H1 (cell line): ENCODE results near the gene PTGES. TPM values are rescaled to one million over a fixed set of nuclear protein-coding genes. Genes with fewer than 3 reads are reported as not detected.

Experiments used
- CTCF ChIA-PET: fragments of 300-600 bp; sonication (Branson Sonifier 250); formaldehyde crosslinking; loops from one replicate; lab custom pipeline; 2021; ENCODE audit not compliant: partially characterized antibody; lab: Charles Lee
- POLR2A ChIA-PET: fragments of 300-600 bp; sonication (Branson Sonifier 250); formaldehyde crosslinking; loops from one replicate; lab custom pipeline; 2021; ENCODE audit warnings: inconsistent platforms; ENCODE audit not compliant: partially characterized antibody; lab: Charles Lee
- DNase-seq, 2 experiments: peaks; one replicate each; pipeline versions ENCODE4 v3.0.0 to v3.0.0-alpha.2; 2010 to 2022; ENCODE audit warnings: low spot score in 2 of 2, low read depth in 1 of 2, mixed read lengths in 1 of 2
- FAIRE-seq: peaks from 2 replicates; lab custom pipeline; 2011; peaks lifted over from hg19 to GRCh38; lab: Jason Lieb, UNC
- H2AFZ ChIP-seq: 2 replicates; pipeline ENCODE4 v1.8.1; 2012; ENCODE audit warnings: low read length, inconsistent platforms
- H2AK5ac ChIP-seq: 2 replicates; pipeline ENCODE4 v1.6.1; 2013; ENCODE audit warnings: low read depth, low read length
- H2BK120ac ChIP-seq: replicated peaks from 2 replicates; pipeline ENCODE3; 2013; ENCODE audit warnings: low read depth, low read length, inconsistent platforms
- H2BK12ac ChIP-seq: 2 replicates; pipeline ENCODE4 v1.6.1; 2013; ENCODE audit warnings: low read depth, low read length
- H2BK15ac ChIP-seq: 2 replicates; pipeline ENCODE4 v1.6.1; 2013; ENCODE audit warnings: low read length
- H2BK20ac ChIP-seq: 2 replicates; pipeline ENCODE4 v1.6.1; 2013; ENCODE audit warnings: low read length
- H2BK5ac ChIP-seq: 2 replicates; pipeline ENCODE4 v1.6.1; 2013; ENCODE audit warnings: low read depth, low read length
- H3K14ac ChIP-seq: 2 replicates; pipeline ENCODE4 v1.6.1; 2013; ENCODE audit warnings: inconsistent platforms; ENCODE audit not compliant: insufficient read length
- H3K18ac ChIP-seq: 2 replicates; pipeline ENCODE4 v1.6.1; 2013; ENCODE audit warnings: low read length; ENCODE audit errors: extremely low read depth
- H3K23ac ChIP-seq: 2 replicates; pipeline ENCODE4 v1.6.1; 2013; ENCODE audit warnings: inconsistent platforms; ENCODE audit not compliant: insufficient read length
- H3K23me2 ChIP-seq: 2 replicates; pipeline ENCODE4 v1.6.1; 2013; ENCODE audit warnings: low read depth, low read length
- H3K27ac ChIP-seq: 2 replicates; pipeline ENCODE4 v1.6.1; 2011; ENCODE audit warnings: low read depth, low read length, inconsistent platforms
- H3K27me3 ChIP-seq, 4 experiments: replicated peaks in 1 of 4; 1 replicate in 1 of 4; 2 replicates in 3 of 4; pipeline versions ENCODE4 v1.6.1 to v1.8.1; 2011 to 2013; ENCODE audit warnings: low read length in 3 of 4, mild to moderate bottlenecking in 3 of 4, inconsistent platforms in 2 of 4, mixed read lengths in 2 of 4, moderate library complexity in 1 of 4; ENCODE audit not compliant: control insufficient read depth in 3 of 4, insufficient read depth in 3 of 4; ENCODE audit errors: extremely low read depth in 1 of 4
- H3K36me3 ChIP-seq, 4 experiments: 2 replicates each; pipeline versions ENCODE4 v1.6.1 to v1.8.1; 2011 to 2013; ENCODE audit warnings: mild to moderate bottlenecking in 4 of 4, low read length in 3 of 4, moderate library complexity in 2 of 4, control low read depth in 1 of 4, inconsistent platforms in 1 of 4; ENCODE audit not compliant: insufficient read depth in 4 of 4, control insufficient read depth in 2 of 4
- H3K4ac ChIP-seq: replicated peaks from 2 replicates; pipeline ENCODE3; 2013; ENCODE audit warnings: low read length, low read depth, mixed read lengths, inconsistent platforms; ENCODE audit not compliant: insufficient read length
- H3K4me1 ChIP-seq, 4 experiments: replicated peaks in 1 of 4; 1 replicate in 1 of 4; 2 replicates in 3 of 4; pipeline versions ENCODE4 v1.6.1 to v1.8.1; 2011 to 2013; ENCODE audit warnings: low read length in 3 of 4, inconsistent platforms in 2 of 4, mixed read lengths in 1 of 4; ENCODE audit not compliant: insufficient read depth in 4 of 4, control insufficient read depth in 3 of 4
- H3K4me2 ChIP-seq, 2 experiments: 2 replicates each; pipeline versions ENCODE4 v1.6.1 to v1.8.1; 2011 to 2013; ENCODE audit warnings: low read depth in 2 of 2, low read length in 2 of 2, control low read depth in 1 of 2, inconsistent platforms in 1 of 2, mild to moderate bottlenecking in 1 of 2; ENCODE audit not compliant: insufficient read depth in 1 of 2
- H3K4me3 ChIP-seq, 4 experiments: fragments of 200-600, 300-600 bp in 1 of 4; sonication (generic), shearing (Covaris generic), sonication (Bioruptor Twin) in 1 of 4; 2 replicates each; pipeline versions ENCODE4 v1.5.1 to v1.8.1; 2011 to 2016; ENCODE audit warnings: low read length in 4 of 4, low read depth in 3 of 4, control low read depth in 2 of 4, inconsistent platforms in 2 of 4, mild to moderate bottlenecking in 2 of 4, mixed read lengths in 1 of 4, moderate library complexity in 1 of 4; ENCODE audit not compliant: insufficient read depth in 2 of 4; ENCODE audit errors: extremely low read depth in 1 of 4
- H3K56ac ChIP-seq: replicated peaks from 2 replicates; pipeline ENCODE3; 2013; ENCODE audit warnings: low read depth, mild to moderate bottlenecking, mixed read lengths, low read length, inconsistent platforms; ENCODE audit not compliant: insufficient read length
- H3K79me1 ChIP-seq: 2 replicates; pipeline ENCODE4 v1.6.1; 2013; ENCODE audit warnings: low read depth, low read length, control low read depth
- H3K79me2 ChIP-seq, 2 experiments: 2 replicates each; pipeline versions ENCODE4 v1.6.1 to v1.8.1; 2012 to 2013; ENCODE audit warnings: low read length in 2 of 2, mild to moderate bottlenecking in 2 of 2, inconsistent platforms in 1 of 2; ENCODE audit not compliant: insufficient read depth in 2 of 2, control insufficient read depth in 1 of 2
- H3K9ac ChIP-seq, 4 experiments: replicated peaks in 1 of 4; 1 replicate in 1 of 4; 2 replicates in 3 of 4; pipeline versions ENCODE4 v1.6.1 to v1.8.1; 2011 to 2013; ENCODE audit warnings: low read depth in 3 of 4, low read length in 3 of 4, control low read depth in 2 of 4, mild to moderate bottlenecking in 2 of 4, moderate library complexity in 2 of 4, inconsistent platforms in 1 of 4; ENCODE audit errors: extremely low read depth in 1 of 4
- H3K9me3 ChIP-seq, 2 experiments: 2 replicates each; pipeline versions ENCODE4 v1.6.1 to v1.8.1; 2012 to 2013; ENCODE audit warnings: mild to moderate bottlenecking in 2 of 2, moderate library complexity in 2 of 2, control low read depth in 1 of 2, inconsistent platforms in 1 of 2, low read depth in 1 of 2, low read length in 1 of 2, mixed read lengths in 1 of 2; ENCODE audit not compliant: insufficient read depth in 2 of 2
- H4K20me1 ChIP-seq, 2 experiments: replicated peaks in 1 of 2; 2 replicates each; pipeline versions ENCODE3 to v1.8.1; 2011 to 2013; ENCODE audit warnings: inconsistent platforms in 2 of 2, low read length in 2 of 2, mild to moderate bottlenecking in 1 of 2; ENCODE audit not compliant: insufficient read depth in 2 of 2, control insufficient read depth in 1 of 2
- H4K5ac ChIP-seq: 2 replicates; pipeline ENCODE4 v1.6.1; 2013; ENCODE audit warnings: low read length, low read depth, mixed read lengths, inconsistent platforms; ENCODE audit not compliant: insufficient read length
- H4K8ac ChIP-seq: 2 replicates; pipeline ENCODE4 v1.8.0; 2013; ENCODE audit warnings: mild to moderate bottlenecking, moderate library complexity, low read length, inconsistent platforms; ENCODE audit not compliant: insufficient read depth; ENCODE audit errors: extremely low read depth
- H4K91ac ChIP-seq: replicated peaks from 2 replicates; pipeline ENCODE3; 2013; ENCODE audit warnings: low read length, mixed read lengths, inconsistent platforms; ENCODE audit not compliant: insufficient read length
- CBX5 ChIP-seq: fragments of 300-800, 300-1000 bp; sonication (generic); IDR thresholded peaks from 2 replicates; pipeline ENCODE4 v1.7.1; 2016; ENCODE audit warnings: antibody characterized with exemption, low read length, low read depth
- CHD1 ChIP-seq: IDR thresholded peaks from 2 replicates; pipeline ENCODE4 v1.6.1; 2012; ENCODE audit warnings: low read depth, low read length, improper control_type of control experiment
- CHD2 ChIP-seq: IDR thresholded peaks from 2 replicates; pipeline ENCODE4 v1.6.1; 2012; ENCODE audit warnings: low read length, improper control_type of control experiment
- CREB1 ChIP-seq: IDR thresholded peaks from 2 replicates; pipeline ENCODE4 v1.6.1; 2012; ENCODE audit warnings: inconsistent platforms
- GABPA ChIP-seq: IDR thresholded peaks from 2 replicates; pipeline ENCODE4 v1.6.1; 2011; ENCODE audit warnings: mild to moderate bottlenecking, low read length, moderate library complexity, borderline replicate concordance; ENCODE audit not compliant: insufficient read depth
- RXRA ChIP-seq: IDR thresholded peaks from 2 replicates; pipeline ENCODE4 v1.6.1; 2011; ENCODE audit warnings: low read depth, mild to moderate bottlenecking, low read length, moderate library complexity; ENCODE audit not compliant: insufficient read depth
- SAP30 ChIP-seq: fragments of 300-600 bp; sonication (generic); IDR thresholded peaks from 2 replicates; pipeline ENCODE4 v1.7.1; 2012; ENCODE audit warnings: low read length, moderate library complexity, mild to moderate bottlenecking, inconsistent platforms; ENCODE audit not compliant: insufficient read depth, insufficient replicate concordance
- SP1 ChIP-seq: IDR thresholded peaks from 2 replicates; pipeline ENCODE4 v1.6.1; 2011; ENCODE audit warnings: low read depth, low read length
- SP2 ChIP-seq: IDR thresholded peaks from 2 replicates; pipeline ENCODE4 v1.6.1; 2012; ENCODE audit warnings: mild to moderate bottlenecking, low read length, inconsistent platforms
- SP4 ChIP-seq: IDR thresholded peaks from 2 replicates; pipeline ENCODE4 v1.6.1; 2012; ENCODE audit warnings: low read length, inconsistent platforms
- TBP ChIP-seq: IDR thresholded peaks from 2 replicates; pipeline ENCODE4 v1.6.1; 2011; ENCODE audit warnings: low read depth, low read length, improper control_type of control experiment
- YY1 ChIP-seq: IDR thresholded peaks from 2 replicates; pipeline ENCODE4 v1.6.1; 2011; ENCODE audit warnings: low read depth, mild to moderate bottlenecking, low read length
- WGBS, 2 experiments: shearing (Covaris generic) in 1 of 2; methylation state at CpG; one replicate each; pipeline versions ENCODE4 v1.1.6 to v1.1.7; 2013 to 2015; ENCODE audit warnings: low lambda C conversion rate in 2 of 2, mixed read lengths in 2 of 2, inconsistent platforms in 1 of 2, low coverage in 1 of 2, missing lambda C conversion rate in 1 of 2; ENCODE audit not compliant: insufficient replicate concordance in 2 of 2, insufficient coverage in 1 of 2, insufficient read length in 1 of 2; ENCODE audit errors: extremely low coverage in 1 of 2, missing lambda C conversion rate in 1 of 2; 5-methylcytosine and 5-hydroxymethylcytosine counted together
- polyA plus RNA-seq, 7 experiments: library from polyadenylated mRNA; depleted of rRNA in 3 of 7; stranded (reverse) in 5 of 7; unstranded in 2 of 7; fragments of >200 nt in 5 of 7; fragments of 200-250 nt in 2 of 7; gene quantifications; 1 replicate in 5 of 7; 2 replicates in 1 of 7; 4 replicates in 1 of 7; pipeline versions ENCODE4 v1.2.1 to v1.2.3, GENCODE V29; 2011 to 2013; ENCODE audit warnings: missing spikeins in 2 of 7, mixed read lengths in 2 of 7
- total RNA-seq: library from RNA; stranded (reverse); fragmentation: NEBNext Ultra II Directional; extraction: Animal tissue kit (Norgen Biotek cat#: 25700); gene quantifications from 2 replicates; pipeline ENCODE4 v1.2.1, GENCODE V29; 2021

Gene PTGES
- total and polyA plus RNA-seq, 2 of the 8 experiments (the other 6 are each of a cell fraction or from before 2014, with no cell fraction given), result 3.2 to 5.1 TPM

DNA sequence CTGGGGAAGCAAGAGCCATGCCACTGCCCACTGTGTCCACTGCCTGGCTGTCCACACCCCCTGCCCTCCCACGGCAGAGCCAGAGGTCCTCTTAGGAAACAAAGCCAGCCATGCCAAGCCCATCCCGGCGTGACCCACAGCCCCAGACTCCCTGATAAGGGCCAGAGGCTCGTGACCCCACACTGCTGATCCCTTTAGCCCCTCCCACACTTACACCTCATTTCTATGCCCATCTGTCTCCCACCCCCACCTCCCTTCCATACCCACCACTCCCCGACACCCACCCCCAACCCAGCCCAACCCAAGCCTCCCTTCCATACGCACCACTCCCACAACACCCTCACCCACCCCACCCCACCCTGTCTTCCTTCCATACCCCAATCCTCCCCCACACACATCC lies 17.3 kb downstream of the PTGES start:
- no peaks in the 10 kb centered on the region for H3K79me2 ChIP-seq
- H3K56ac ChIP-seq, result no peak overlapping the region
- ChIA-PET CTCF (interaction anchor here (0.6 to 12.9 kb wide), 6 partner anchors 11 to 268 kb away, joined by 3 to 250 read pairs (median 108); partner anchors contain the start of gene PTGES), POLR2A (interaction anchor here (0.6 kb wide), 1 partner anchor 24 kb away, joined by 3 read pairs; no protein-coding TSS in a partner anchor)
- H2BK5ac ChIP-seq, result no peak overlapping the region
- peaks cover 0 to 4% (median 1%) of the 10 kb centered on the region in 4 experiments; a peak in 5 of 7 replicates for H3K4me1 ChIP-seq
- peaks cover 4% of the 10 kb centered on the region for H3K23me2 ChIP-seq
- H4K20me1 ChIP-seq, result no peaks in the 10 kb centered on the region
- FAIRE-seq, result no peak
- H3K9me3 ChIP-seq, result no peaks in the 10 kb centered on the region
- H2BK15ac ChIP-seq, result no peak overlapping the region
- no peak overlapping the region for H4K8ac ChIP-seq
- H3K23ac ChIP-seq, result no peak overlapping the region
- no peak overlapping the region for H2AK5ac ChIP-seq
- no peaks in the 10 kb centered on the region; a peak in 2 of 7 replicates for H3K27me3 ChIP-seq
- H4K91ac ChIP-seq, result no peak overlapping the region
- no peak overlapping the region for H3K18ac ChIP-seq
- no peaks in the 10 kb centered on the region for H3K36me3 ChIP-seq
- H3K9ac ChIP-seq, result no peak overlapping the region
- H2AFZ ChIP-seq, result no peak overlapping the region
- no peak overlapping the region for H3K27ac ChIP-seq
- H2BK20ac ChIP-seq, result no peak overlapping the region
- H2BK12ac ChIP-seq, result peak overlapping the region; percentile 60; the same call in 1 of the 2 replicates
- no peak for TF ChIP-seq SP4
- TF ChIP-seq GABPA, result no peak
- TF ChIP-seq SP2, result no peak
- TF ChIP-seq SP1, result no peak
- TF ChIP-seq CREB1, result no peak
- no peak for TF ChIP-seq YY1
- TF ChIP-seq SAP30, result no peak
- no peak for TF ChIP-seq CBX5
- TF ChIP-seq RXRA, result no peak
- no peak for TF ChIP-seq CHD2
- TF ChIP-seq CHD1, result no peak
- TF ChIP-seq TBP, result no peak
- TF ChIP-seq, all 59 proteins: peak for 0
- no peak overlapping the region for H4K5ac ChIP-seq
- no peak overlapping the region for H2BK120ac ChIP-seq
- no peak overlapping the region for H3K4me3 ChIP-seq
- no peaks in the 10 kb centered on the region for H3K79me1 ChIP-seq
- H3K4me2 ChIP-seq, result no peak overlapping the region
- no peak overlapping the region for H3K14ac ChIP-seq
- DNase-seq, result no peak
- 100% methylated on average over 1 of the region's 6 CpGs for WGBS, 2 experiments
- no peak overlapping the region for H3K4ac ChIP-seq
